PC-9 (cell line): Measurements from ENCODE around the gene ADGRL1. TPM values are rescaled to one million over a fixed set of nuclear protein-coding genes. Genes with fewer than 3 reads are reported as not detected.

Experiments
- BruUV-seq: library from RNA; stranded (reverse); fragments of 400-500 nt; replicated peaks from 2 replicates; lab custom pipeline; 2021; lab: Mats Ljungman, UMichigan
- CTCF ChIA-PET: fragments of 300-600 bp; sonication (Branson Sonifier 250); formaldehyde crosslinking; loops from one replicate; lab custom pipeline; 2022; ENCODE audit warnings: antibody characterized with exemption; lab: Charles Lee
- POLR2A ChIA-PET: fragments of 300-600 bp; sonication (Branson Sonifier 250); formaldehyde crosslinking; loops from one replicate; lab custom pipeline; 2022; ENCODE audit warnings: antibody characterized with exemption; ENCODE audit not compliant: unreplicated experiment; lab: Charles Lee
- DNase-seq, 2 experiments: peaks; one replicate each; pipeline versions ENCODE4 v3.0.0 to v3.0.0-alpha.2; 2015 to 2022; ENCODE audit warnings: mixed read lengths in 1 of 2
- H2AFZ ChIP-seq: fragments of 200-600 bp; sonication (generic); 2 replicates; pipeline ENCODE4 v1.8.1; 2017; ENCODE audit warnings: antibody characterized with exemption
- H3F3A ChIP-seq: fragments of 200-600 bp; sonication (generic); 2 replicates; pipeline ENCODE4 v1.8.1; 2017; ENCODE audit warnings: antibody characterized with exemption, mild to moderate bottlenecking, low read depth; ENCODE audit not compliant: insufficient read depth
- H3K27ac ChIP-seq: fragments of 200-600 bp; sonication (generic); 2 replicates; pipeline ENCODE4 v1.6.1; 2016; ENCODE audit warnings: mixed run types
- H3K27me3 ChIP-seq: fragments of 200-600 bp; sonication (generic); 2 replicates; pipeline ENCODE4 v1.6.1; 2016; ENCODE audit warnings: low read depth, mixed run types; ENCODE audit not compliant: insufficient read depth
- H3K36me3 ChIP-seq: fragments of 200-600 bp; sonication (generic); 2 replicates; pipeline ENCODE4 v1.6.1; 2016; ENCODE audit warnings: low read depth, mixed run types
- H3K4me1 ChIP-seq: fragments of 200-600 bp; sonication (generic); replicated peaks from 2 replicates; pipeline ENCODE4 v1.6.1; 2016; ENCODE audit warnings: mixed run types; ENCODE audit not compliant: insufficient read depth
- H3K4me2 ChIP-seq: fragments of 200-600 bp; sonication (generic); 2 replicates; pipeline ENCODE4 v1.6.1; 2017; ENCODE audit warnings: mixed run types
- H3K4me3 ChIP-seq: fragments of 200-600 bp; sonication (generic); 2 replicates; pipeline ENCODE4 v1.6.1; 2016; ENCODE audit warnings: mixed run types
- H3K79me2 ChIP-seq: fragments of 200-600 bp; sonication (generic); 2 replicates; pipeline ENCODE4 v1.6.1; 2017; ENCODE audit warnings: low read depth, mixed run types
- H3K9me2 ChIP-seq: fragments of 200-600 bp; sonication (generic); 2 replicates; pipeline ENCODE4 v1.8.1; 2017; ENCODE audit warnings: mild to moderate bottlenecking; ENCODE audit not compliant: insufficient read depth
- H3K9me3 ChIP-seq: fragments of 200-600 bp; sonication (generic); 2 replicates; pipeline ENCODE4 v1.8.1; 2016; ENCODE audit warnings: low read depth; ENCODE audit not compliant: insufficient read depth
- H4K20me1 ChIP-seq: fragments of 200-600 bp; sonication (generic); 2 replicates; pipeline ENCODE4 v1.8.1; 2017; ENCODE audit not compliant: insufficient read depth
- CTCF ChIP-seq: fragments of 200-600 bp; sonication (generic); conservative IDR thresholded peaks from 2 replicates; pipeline ENCODE4 v1.6.1; 2017; ENCODE audit warnings: mixed run types, antibody characterized with exemption, mild to moderate bottlenecking, moderate library complexity
- EZH2 ChIP-seq: fragments of 200-600 bp; sonication (generic); IDR thresholded peaks from 2 replicates; pipeline ENCODE4 v1.8.0; 2017; ENCODE audit warnings: antibody characterized with exemption, low read depth
- intact Hi-C: fragments of 100-400 bp; cut with micrococcal nuclease; formaldehyde crosslinking; loops from one replicate; pipeline ENCODE4 v1.10.0; 2022; ENCODE audit not compliant: unreplicated experiment
- total RNA-seq: library from RNA; stranded (reverse); gene quantifications from 2 replicates; pipeline ENCODE4 v1.2.3, GENCODE V29; 2021

ADGRL1 gene
- total RNA-seq, 1 experiment from 2014 or later, result 31.5 TPM

DNA sequence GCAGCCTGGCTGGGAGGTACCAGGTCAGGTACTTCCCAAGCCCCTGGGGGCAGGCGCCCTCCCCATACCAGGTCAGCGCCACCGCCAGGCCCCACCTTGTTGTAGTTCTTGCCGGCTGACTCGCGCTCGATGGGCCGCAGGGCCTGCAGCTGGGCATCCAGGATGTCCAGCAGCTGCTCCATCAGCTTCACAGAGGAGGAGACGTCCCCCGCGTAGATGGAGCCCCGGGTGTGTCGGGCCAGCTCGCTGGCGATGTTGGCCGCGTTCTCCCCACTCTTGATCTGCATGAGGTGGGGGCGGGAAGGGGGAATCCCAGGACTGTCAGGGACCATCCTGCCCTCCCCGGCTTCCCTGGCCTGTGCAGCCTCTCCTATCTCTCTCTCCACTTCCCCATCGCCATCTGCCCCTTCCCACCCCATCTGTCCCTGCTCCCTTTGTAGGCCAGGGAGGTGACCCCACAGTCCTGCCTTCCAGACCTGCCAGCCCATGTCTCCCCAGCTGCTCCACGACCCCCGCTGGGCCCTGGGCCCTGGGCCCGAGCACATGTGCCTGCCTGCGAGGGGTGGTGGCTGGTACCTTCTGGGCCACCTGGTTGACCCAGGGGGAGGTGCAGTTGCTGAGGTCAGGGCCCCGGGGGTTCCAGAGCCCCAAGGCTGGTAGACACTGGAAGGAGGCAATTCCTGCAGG, 45.8 kb downstream of the ADGRL1 start:
- no peaks in the 10 kb centered on the region; the same call in 1 of the 2 replicates for H3F3A ChIP-seq
- H3K27me3 ChIP-seq, result no peaks in the 10 kb centered on the region
- no peak overlapping the region for H3K27ac ChIP-seq
- H3K4me2 ChIP-seq, result no peak overlapping the region
- H3K36me3 ChIP-seq, result no peaks in the 10 kb centered on the region
- H3K4me1 ChIP-seq, result no peaks in the 10 kb centered on the region
- H3K9me2 ChIP-seq, result no peaks in the 10 kb centered on the region
- no peaks in the 10 kb centered on the region for H4K20me1 ChIP-seq
- no peak overlapping the region for H3K4me3 ChIP-seq
- no peaks in the 10 kb centered on the region for H3K9me3 ChIP-seq
- TF ChIP-seq EZH2 (no peak), CTCF (no peak)
- H3K79me2 ChIP-seq, result no peaks in the 10 kb centered on the region
- intact Hi-C loops, result no loop called here
- ChIA-PET CTCF (interaction anchor here (0.6 kb wide), 1 partner anchor 53 kb away, joined by 3 read pairs; no protein-coding TSS in a partner anchor), POLR2A (no interaction called here)
- DNase-seq, result no peak
- no TSS peak for BruUV-seq
- no peak overlapping the region for H2AFZ ChIP-seq

- no peak for TF ChIP-seq EZH2
- TF ChIP-seq CTCF, result no peak
- POLR2A ChIA-PET, result no interaction called here
- H3K36me3 ChIP-seq, result no peaks in the 10 kb centered on the region
- no peaks in the 10 kb centered on the region for H4K20me1 ChIP-seq
- CTCF ChIA-PET, result no interaction called here
- no peak for DNase-seq
- no peaks in the 10 kb centered on the region for H3K9me3 ChIP-seq
- no peak overlapping the region for H2AFZ ChIP-seq
- no TSS peak for BruUV-seq
- no peaks in the 10 kb centered on the region for H3K9me2 ChIP-seq
- intact Hi-C loops, result no loop called here
- H3K4me3 ChIP-seq, result no peak overlapping the region
- H3K27ac ChIP-seq, result no peak overlapping the region
- H3K4me2 ChIP-seq, result no peak overlapping the region
- no peaks in the 10 kb centered on the region for H3K27me3 ChIP-seq
- no peaks in the 10 kb centered on the region for H3K79me2 ChIP-seq
- peaks cover 4% of the 10 kb centered on the region; the same call in 1 of the 2 replicates for H3F3A ChIP-seq
- no peaks in the 10 kb centered on the region for H3K4me1 ChIP-seq
Measured at GRCh38 chr19:14159059-14159458, 46.9 kb downstream of the ADGRL1 start.

DNA sequence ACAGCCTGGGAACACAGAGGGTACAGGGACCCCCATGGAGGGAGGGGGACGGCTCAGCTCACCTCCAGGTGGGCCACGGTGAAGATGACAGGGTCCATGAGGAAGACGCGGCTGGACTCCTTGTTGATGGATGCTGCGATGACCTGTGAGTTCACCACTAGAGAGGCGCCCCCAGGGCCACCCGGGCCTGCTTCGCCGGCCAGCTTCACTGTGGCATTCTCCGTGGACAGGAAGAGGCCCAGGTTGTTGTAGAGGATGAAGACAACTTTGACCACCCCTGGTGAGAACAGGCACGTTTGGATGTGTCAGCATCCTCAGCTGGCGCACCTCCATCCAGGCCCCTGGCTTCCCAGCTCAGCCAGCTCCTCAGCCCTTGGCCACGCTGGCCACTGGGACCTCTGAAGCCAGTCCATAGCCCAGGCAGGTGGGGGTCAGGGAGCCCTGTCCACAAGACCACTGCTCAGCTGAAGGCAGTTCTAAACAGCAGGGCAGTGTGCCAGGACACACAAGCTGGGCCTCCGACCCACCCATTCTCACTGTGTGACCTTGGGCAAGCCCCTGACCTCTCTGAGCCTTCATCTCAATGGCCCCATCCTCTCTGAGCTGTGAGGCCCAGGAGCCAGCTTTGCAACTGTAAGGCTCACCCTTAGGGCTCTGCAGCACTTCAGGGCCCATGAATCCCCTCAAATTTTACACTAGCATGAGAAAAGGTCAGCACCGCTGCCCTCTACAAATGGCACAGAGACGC, 47.5 kb downstream of the ADGRL1 start:
- ChIA-PET POLR2A (no interaction called here), CTCF (no interaction called here)
- Histone ChIP-seq H2AFZ (no peak overlapping the region), H3K9me3 (no peaks in the 10 kb centered on the region), H3K4me2 (no peak overlapping the region), H4K20me1 (no peaks in the 10 kb centered on the region), H3K27me3 (no peaks in the 10 kb centered on the region), H3K79me2 (no peaks in the 10 kb centered on the region), H3K36me3 (no peaks in the 10 kb centered on the region), H3K4me1 (no peaks in the 10 kb centered on the region), H3F3A (peaks cover 4% of the 10 kb centered on the region; the same call in 1 of the 2 replicates), H3K27ac (no peak overlapping the region), H3K9me2 (no peaks in the 10 kb centered on the region), H3K4me3 (no peak overlapping the region)
- no peak for DNase-seq
- intact Hi-C loops, result no loop called here
- BruUV-seq, result no TSS peak
- no peak for TF ChIP-seq CTCF
- TF ChIP-seq EZH2, result no peak
